GM18520 (cell line): ENCODE data around the gene LYAR.
A peak's percentile ranks its signal among the peaks of the same experiment; 100 is the strongest.

Experiments
- ATAC-seq: cut with Tn5 transposase; IDR thresholded peaks from one replicate; pipeline ENCODE4 v1.9.1; 2021; ENCODE audit not compliant: unreplicated experiment

LYAR gene

GRCh38 chr4:4289941-4290850 is at the start of gene LYAR, which contains the start of gene ZBTB49:
Gene LYAR, minus strand, starts transcription at chr4:4290154. Its CDS starts 6,412 bp downstream, at chr4:4283742.
Gene ZBTB49, plus strand, starts transcription at chr4:4290251. Its CDS starts 9,695 bp downstream, at chr4:4299946.
- ATAC-seq, result peak; percentile 65

- ATAC-seq, result no peak
Measured at GRCh38 chr4:4339504-4340085, 49.6 kb upstream of the LYAR start.

GRCh38 chr4:4338210-4339001 is 48.5 kb upstream of the LYAR start:
- no peak for ATAC-seq

GRCh38 chr4:4334798-4335520 is 45.0 kb upstream of the LYAR start:
- peak; percentile 68 for ATAC-seq

GRCh38 chr4:4333265-4333706 is 43.3 kb upstream of the LYAR start:
- no peak for ATAC-seq

GRCh38 chr4:4332529-4332928 is 42.6 kb upstream of the LYAR start:
- ATAC-seq, result no peak

GRCh38 chr4:4330794-4331193 is 40.8 kb upstream of the LYAR start:
- no peak for ATAC-seq

- no peak for ATAC-seq
Measured at GRCh38 chr4:4329496-4329895, 39.5 kb upstream of the LYAR start.

- ATAC-seq, result no peak
Measured at GRCh38 chr4:4328840-4329239, 38.9 kb upstream of the LYAR start.

- ATAC-seq, result no peak
Measured at GRCh38 chr4:4328206-4328605, 38.3 kb upstream of the LYAR start.

- ATAC-seq, result no peak
Measured at GRCh38 chr4:4327652-4328121, 37.7 kb upstream of the LYAR start.

- ATAC-seq, result no peak
Measured at GRCh38 chr4:4326166-4326565, 36.2 kb upstream of the LYAR start.

- ATAC-seq, result no peak
Measured at GRCh38 chr4:4325321-4325720, 35.4 kb upstream of the LYAR start.

GRCh38 chr4:4323705-4324534 is 34.0 kb upstream of the LYAR start:
- ATAC-seq, result no peak

GRCh38 chr4:4321951-4322688 is 32.2 kb upstream of the LYAR start:
- no peak for ATAC-seq

GRCh38 chr4:4320951-4321714 is 31.2 kb upstream of the LYAR start:
- no peak for ATAC-seq

GRCh38 chr4:4320528-4320927 is 30.6 kb upstream of the LYAR start:
- ATAC-seq, result no peak

- ATAC-seq, result no peak
Measured at GRCh38 chr4:4317496-4318232, 27.7 kb upstream of the LYAR start.
